HG03060 (cell line): ENCODE data around the gene KRTAP9-9.
"Not testable (repeated sequence)": the region's sequence is repeated elsewhere in the genome, so short reads cannot be mapped to it uniquely, and the experiment has no call there.

Experiments
- ATAC-seq: cut with Tn5 transposase; IDR thresholded peaks from one replicate; pipeline ENCODE4 v1.9.1; 2021; ENCODE audit warnings: low read depth, moderate number of reproducible peaks; ENCODE audit not compliant: unreplicated experiment

Gene KRTAP9-9

DNA sequence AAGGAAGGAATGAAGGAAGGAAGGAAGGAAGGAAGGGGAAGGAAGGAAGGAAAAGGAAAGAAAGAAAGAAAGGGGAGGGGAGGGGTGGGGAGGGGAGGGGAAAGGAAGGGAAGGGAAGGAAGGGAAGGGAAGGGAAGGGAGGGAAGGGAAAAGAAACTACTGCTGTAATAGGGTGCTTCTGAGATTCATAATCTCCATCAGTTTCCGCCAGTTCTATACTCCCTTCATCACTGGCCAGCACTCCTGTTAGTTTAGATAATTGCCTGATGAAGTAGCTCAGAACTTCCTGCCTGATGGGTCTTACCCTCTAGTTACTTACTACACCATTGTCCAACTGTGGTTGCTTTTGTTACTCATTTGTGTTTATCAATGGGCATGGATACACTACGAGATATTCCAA is 8.0 kb downstream of the KRTAP9-9 start:
- no peak for ATAC-seq

GRCh38 chr17:41264599-41264998 is 9.4 kb downstream of the KRTAP9-9 start:
- ATAC-seq, result no peak

GRCh38 chr17:41265078-41265477 is 9.9 kb downstream of the KRTAP9-9 start, which contains the start of gene KRTAP9-6:
TSS of gene KRTAP9-6 (plus strand) at chr17:41265378. CDS start at chr17:41265378, 0 bp downstream.
- no peak for ATAC-seq

DNA sequence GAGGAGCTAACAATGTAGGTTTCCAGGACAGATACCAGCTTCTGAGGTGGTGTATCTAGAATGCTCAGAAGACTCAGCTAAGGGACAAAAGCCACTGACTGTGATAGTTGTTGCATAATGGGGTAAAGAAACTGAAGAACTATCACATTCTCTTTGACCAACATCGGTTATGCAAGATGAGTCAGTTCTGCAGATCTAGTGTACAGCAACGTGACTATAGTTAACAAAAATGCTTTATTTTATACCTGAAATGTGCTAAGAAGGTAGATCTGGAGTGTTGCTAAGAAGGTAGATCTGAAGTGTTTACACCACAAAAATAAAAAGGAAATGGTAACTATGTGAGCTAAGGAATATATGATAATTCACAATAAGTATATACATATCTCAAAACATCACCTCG is 12.5 kb downstream of the KRTAP9-9 start:
- no peak for ATAC-seq

DNA sequence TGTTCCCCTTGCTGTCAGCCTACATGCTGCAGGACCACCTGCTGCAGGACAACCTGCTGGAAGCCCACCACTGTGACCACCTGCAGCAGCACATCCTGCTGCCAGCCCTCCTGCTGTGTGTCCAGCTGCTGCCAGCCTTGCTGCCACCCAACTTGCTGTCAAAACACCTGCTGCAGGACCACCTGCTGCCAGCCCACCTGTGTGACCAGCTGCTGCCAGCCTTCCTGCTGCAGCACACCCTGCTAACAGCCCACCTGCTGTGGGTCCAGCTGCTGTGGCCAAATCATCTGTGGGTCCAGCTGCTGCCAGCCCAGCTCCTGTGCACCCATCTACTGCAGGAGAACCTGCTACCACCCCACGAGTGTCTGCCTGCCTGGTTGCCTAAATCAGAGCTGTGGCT is 16.1 kb downstream of the KRTAP9-9 start:
- ATAC-seq, result not testable (repeated sequence)

GRCh38 chr17:41271858-41272257 is 16.7 kb downstream of the KRTAP9-9 start:
- no peak for ATAC-seq

DNA sequence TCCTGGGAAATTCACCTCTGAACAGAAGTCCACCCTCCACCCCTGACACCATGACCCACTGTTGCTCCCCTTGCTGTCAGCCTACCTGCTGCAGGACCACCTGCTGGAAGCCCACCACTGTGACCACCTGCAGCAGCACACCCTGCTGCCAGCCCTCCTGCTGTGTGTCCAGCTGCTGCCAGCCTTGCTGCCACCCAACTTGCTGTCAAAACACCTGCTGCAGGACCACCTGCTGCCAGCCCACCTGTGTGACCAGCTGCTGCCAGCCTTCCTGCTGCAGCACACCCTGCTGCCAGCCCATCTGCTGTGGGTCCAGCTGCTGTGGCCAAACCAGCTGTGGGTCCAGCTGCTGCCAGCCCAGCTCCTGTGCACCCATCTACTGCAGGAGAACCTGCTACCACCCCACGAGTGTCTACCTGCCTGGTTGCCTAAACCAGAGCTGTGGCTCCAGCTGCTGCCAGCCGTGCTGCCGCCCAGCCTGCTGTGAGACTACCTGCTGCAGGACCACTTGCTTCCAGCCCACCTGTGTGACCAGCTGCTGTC is 20.5 kb downstream of the KRTAP9-9 start, which contains the start of gene KRTAP9-7:
KRTAP9-7 (plus strand) TSS at position 51 of the 543 bp plus-strand sequence; CDS start at position 51, 0 bp downstream.
- ATAC-seq, result not testable (repeated sequence)

DNA sequence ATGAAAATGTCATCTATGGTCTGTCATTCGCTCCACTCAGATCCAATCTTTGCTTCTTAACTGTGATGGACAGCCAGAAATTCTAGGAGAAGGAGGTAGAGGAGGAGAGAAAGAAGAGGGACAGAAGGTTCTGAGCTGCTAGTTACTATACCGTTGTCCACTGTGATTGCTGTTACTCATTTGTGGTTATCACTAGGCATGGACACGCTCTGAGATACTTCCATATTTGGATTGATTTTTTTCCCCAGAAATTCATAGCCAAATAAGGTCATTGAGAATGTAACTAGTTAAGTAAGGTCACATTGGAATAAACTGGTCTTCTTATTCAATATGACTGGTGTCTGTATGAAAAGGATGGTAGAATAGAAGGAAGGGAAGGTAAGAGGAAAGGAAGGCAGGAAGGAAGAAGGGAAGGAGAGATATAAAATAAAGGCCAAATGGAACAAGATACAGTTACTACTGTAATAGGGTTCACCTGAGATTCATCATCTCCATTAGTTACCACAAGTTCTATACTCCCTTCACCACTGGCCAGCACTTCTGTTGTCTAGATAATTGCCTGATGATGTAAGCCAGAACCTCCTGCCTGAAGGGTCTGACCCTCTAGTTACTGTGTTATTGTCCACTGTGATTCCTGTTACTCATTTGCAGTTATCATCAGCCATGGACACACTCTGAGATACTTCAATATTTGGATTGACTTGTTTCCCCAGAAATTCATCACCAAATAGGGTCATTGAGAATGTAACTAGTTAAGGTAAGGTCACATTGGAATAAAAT is 23.2 kb downstream of the KRTAP9-9 start:
- ATAC-seq, result no peak

DNA sequence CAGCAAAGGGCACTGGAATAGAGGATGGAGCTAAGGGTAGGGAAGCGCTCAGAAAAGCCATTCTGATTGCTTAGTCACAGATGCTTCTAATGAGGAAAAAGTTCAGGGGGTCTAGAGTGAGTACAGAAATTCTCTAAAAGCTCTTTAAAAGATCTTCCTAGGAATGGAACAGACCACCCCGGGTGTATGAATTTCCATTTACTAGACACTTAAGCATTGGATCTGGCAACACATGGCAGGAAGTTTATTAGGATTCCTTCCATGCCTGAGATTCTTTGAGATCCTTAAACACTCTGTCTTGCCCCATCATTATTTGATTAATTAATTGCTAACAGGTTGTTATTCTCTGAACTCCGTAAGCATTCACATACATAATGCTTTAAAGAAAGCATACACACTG is 28.9 kb downstream of the KRTAP9-9 start:
- no peak for ATAC-seq

GRCh38 chr17:41284546-41284945 is 29.4 kb downstream of the KRTAP9-9 start:
- ATAC-seq, result no peak

- no peak for ATAC-seq
These were observed 31.9 kb downstream of the KRTAP9-9 start for GRCh38 chr17:41287050-41287449.

- no peak for ATAC-seq
These were observed 38.8 kb downstream of the KRTAP9-9 start for GRCh38 chr17:41294016-41294415.

GRCh38 chr17:41296846-41297245 is 41.7 kb downstream of the KRTAP9-9 start:
- no peak for ATAC-seq

GRCh38 chr17:41298458-41299135 is 43.4 kb downstream of the KRTAP9-9 start:
- ATAC-seq, result no peak

- no peak for ATAC-seq
These were observed 46.1 kb downstream of the KRTAP9-9 start for GRCh38 chr17:41301204-41301790.

DNA sequence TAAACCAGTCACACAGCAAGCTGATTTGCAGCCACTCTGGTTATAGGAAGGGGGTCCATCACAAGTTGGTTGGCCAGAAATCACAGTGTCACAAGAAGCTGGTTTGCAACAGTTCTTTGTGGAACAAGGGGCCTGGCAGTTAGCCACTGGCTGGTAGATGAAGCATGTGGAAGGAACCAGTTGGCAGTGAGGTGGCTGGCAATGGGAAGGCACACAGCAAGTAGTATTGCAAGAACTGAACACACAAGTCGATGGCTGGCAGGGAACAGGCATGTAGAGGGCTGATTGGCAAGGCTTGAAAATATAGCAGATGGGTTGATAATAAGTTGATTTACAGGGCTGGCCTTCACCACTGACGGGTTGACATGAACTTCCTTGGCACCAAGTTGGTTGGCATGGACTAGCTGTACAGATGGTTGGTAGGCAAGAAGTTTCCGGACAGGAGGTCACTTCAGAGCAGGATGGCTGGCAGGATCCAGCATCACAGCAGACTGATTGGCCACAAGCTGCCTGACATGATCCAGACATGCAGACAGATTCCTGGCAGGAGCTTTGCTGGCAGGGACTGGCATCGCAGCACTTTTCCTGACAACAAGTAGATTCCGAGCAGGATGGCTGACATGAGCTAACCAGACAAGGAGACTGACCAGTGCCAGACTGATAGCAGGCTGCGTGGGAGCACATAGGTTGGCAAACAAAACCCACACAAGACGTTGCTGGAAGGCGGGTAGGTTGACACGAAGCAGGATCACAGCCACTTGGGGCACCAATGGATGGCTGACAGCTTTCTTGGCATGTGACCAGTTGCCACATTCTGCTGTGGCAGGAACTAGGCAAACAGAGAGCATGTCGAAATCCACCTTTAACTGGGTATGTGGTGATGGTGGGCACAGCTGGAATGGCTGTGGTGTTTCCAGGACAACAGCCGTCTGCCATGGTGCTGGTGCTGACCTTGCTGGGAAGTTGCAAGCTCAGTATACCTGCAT is 47.0 kb downstream of the KRTAP9-9 start, which contains the start of gene KRTAP29-1:
KRTAP29-1 (minus strand) TSS at position 936 of the 986 bp plus-strand sequence; CDS start at position 936, 0 bp downstream.
- no peak for ATAC-seq

- ATAC-seq, result no peak
These were observed 47.8 kb downstream of the KRTAP9-9 start for GRCh38 chr17:41302981-41303380.

DNA sequence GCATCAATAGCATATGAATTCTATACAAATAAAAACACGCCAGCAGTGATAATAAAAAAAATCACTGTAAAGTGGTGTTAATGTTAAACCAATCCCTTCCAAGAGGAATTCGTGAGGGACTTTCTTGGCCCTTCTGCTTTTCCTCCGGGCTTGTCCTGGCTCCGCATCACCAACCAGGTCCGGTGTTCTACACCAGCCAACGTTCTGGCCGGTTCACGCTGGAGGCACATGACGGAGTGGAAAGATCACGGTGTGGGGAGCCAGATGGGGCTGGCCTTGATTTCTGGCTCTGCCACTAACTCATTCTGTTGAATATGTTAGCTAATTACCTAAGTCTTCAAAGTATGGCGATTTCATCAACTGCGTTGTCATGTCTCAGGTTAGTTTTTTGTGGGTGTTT is 48.9 kb downstream of the KRTAP9-9 start:
- ATAC-seq, result no peak
